DND-41 (cell line): ENCODE results near the gene ULK2.

Experiments
- ATAC-seq: fragments of 200-7000 bp; cut with Tn5 transposase; 3 replicates; pipeline ENCODE4 v1.9.1; 2021; ENCODE audit warnings: low read depth; ENCODE audit not compliant: insufficient read depth
- DNase-seq: peaks from one replicate; pipeline ENCODE4 v3.0.0-alpha.2; 2020
- H2AFZ ChIP-seq: 2 replicates; pipeline ENCODE4 v1.6.0; 2012; ENCODE audit warnings: low read depth, low read length
- H3K27ac ChIP-seq: 2 replicates; pipeline ENCODE4 v1.5.1; 2012; ENCODE audit warnings: low read length, inconsistent platforms
- H3K27me3 ChIP-seq: fragments of 200-600 bp; sonication (generic); 2 replicates; pipeline ENCODE4 v1.6.0; 2012; ENCODE audit warnings: low read length, mild to moderate bottlenecking, inconsistent platforms; ENCODE audit not compliant: insufficient read depth, poor library complexity
- H3K36me3 ChIP-seq: 2 replicates; pipeline ENCODE4 v1.5.1; 2012; ENCODE audit warnings: low read length, inconsistent platforms; ENCODE audit not compliant: insufficient read depth
- H3K4me1 ChIP-seq: 2 replicates; pipeline ENCODE4 v1.5.1; 2012; ENCODE audit warnings: mild to moderate bottlenecking, low read length; ENCODE audit not compliant: insufficient read depth
- H3K4me2 ChIP-seq: 2 replicates; pipeline ENCODE4 v1.6.0; 2012; ENCODE audit warnings: mild to moderate bottlenecking, moderate library complexity, low read length, inconsistent platforms; ENCODE audit not compliant: insufficient read depth
- H3K4me3 ChIP-seq, 2 experiments: fragments of 200-600 bp in 1 of 2; shearing (Covaris generic) in 1 of 2; 2 replicates each; pipeline ENCODE4 v1.5.1; 2012 to 2016; ENCODE audit warnings: inconsistent platforms in 2 of 2, low read length in 2 of 2, mild to moderate bottlenecking in 2 of 2, low read depth in 1 of 2, moderate library complexity in 1 of 2
- H3K79me2 ChIP-seq: 2 replicates; pipeline ENCODE4 v1.6.0; 2012; ENCODE audit warnings: low read length, inconsistent platforms; ENCODE audit not compliant: insufficient read depth
- H3K9ac ChIP-seq: 2 replicates; pipeline ENCODE4 v1.6.0; 2012; ENCODE audit warnings: low read depth, mild to moderate bottlenecking, inconsistent platforms, low read length, moderate library complexity
- H3K9me3 ChIP-seq: 2 replicates; pipeline ENCODE4 v1.5.1; 2012; ENCODE audit warnings: low read length, moderate library complexity, mild to moderate bottlenecking, inconsistent platforms; ENCODE audit not compliant: insufficient read depth, severe bottlenecking
- H4K20me1 ChIP-seq: 2 replicates; pipeline ENCODE4 v1.6.0; 2012; ENCODE audit warnings: low read length; ENCODE audit not compliant: insufficient read depth
- CTCF ChIP-seq: IDR thresholded peaks from 2 replicates; pipeline ENCODE4 v1.5.1; 2012; ENCODE audit warnings: borderline replicate concordance, low read length, moderate library complexity, mild to moderate bottlenecking; ENCODE audit not compliant: poor library complexity, severe bottlenecking; ENCODE audit errors: extremely low read depth
- EZH2 ChIP-seq: IDR thresholded peaks from 3 replicates; pipeline ENCODE4 v1.6.1; 2012; ENCODE audit warnings: borderline replicate concordance, low read depth, mild to moderate bottlenecking, moderate library complexity, low read length, inconsistent platforms; ENCODE audit not compliant: severe bottlenecking

ULK2 gene

GRCh38 chr17:19731626-19732025 is 136.1 kb downstream of the ULK2 start:
- Histone ChIP-seq H3K79me2 (no peaks in the 10 kb centered on the region), H3K4me3 (no peak overlapping the region), H3K4me1 (no peaks in the 10 kb centered on the region), H3K27me3 (peaks cover 6% of the 10 kb centered on the region), H3K9me3 (no peaks in the 10 kb centered on the region), H3K36me3 (no peaks in the 10 kb centered on the region), H3K9ac (no peak overlapping the region), H3K4me2 (no peak overlapping the region), H2AFZ (no peak overlapping the region), H3K27ac (no peak overlapping the region), H4K20me1 (no peaks in the 10 kb centered on the region)
- no peak for DNase-seq
- ATAC-seq, result no peak
- no peak for TF ChIP-seq CTCF
- no peak for TF ChIP-seq EZH2

GRCh38 chr17:19730843-19731242 is 136.9 kb downstream of the ULK2 start:
- TF ChIP-seq EZH2, result no peak
- TF ChIP-seq CTCF, result no peak
- Histone ChIP-seq H3K36me3 (no peaks in the 10 kb centered on the region), H3K79me2 (no peaks in the 10 kb centered on the region), H3K27ac (no peak overlapping the region), H3K4me1 (no peaks in the 10 kb centered on the region), H3K4me2 (no peak overlapping the region), H3K4me3 (no peak overlapping the region), H3K9me3 (no peaks in the 10 kb centered on the region), H4K20me1 (no peaks in the 10 kb centered on the region), H2AFZ (no peak overlapping the region), H3K9ac (no peak overlapping the region), H3K27me3 (peaks cover 6% of the 10 kb centered on the region)
- ATAC-seq, result no peak
- no peak for DNase-seq

GRCh38 chr17:19729900-19730299 is 137.8 kb downstream of the ULK2 start:
- no peak for ATAC-seq
- Histone ChIP-seq H3K4me2 (no peak overlapping the region), H3K79me2 (no peaks in the 10 kb centered on the region), H2AFZ (no peak overlapping the region), H3K9me3 (no peaks in the 10 kb centered on the region), H3K9ac (no peak overlapping the region), H3K27ac (no peak overlapping the region), H4K20me1 (no peaks in the 10 kb centered on the region), H3K4me1 (no peaks in the 10 kb centered on the region), H3K27me3 (peaks cover 6% of the 10 kb centered on the region), H3K4me3 (no peak overlapping the region), H3K36me3 (no peaks in the 10 kb centered on the region)
- no peak for TF ChIP-seq EZH2
- no peak for TF ChIP-seq CTCF
- no peak for DNase-seq

- no peak for DNase-seq
- no peak for TF ChIP-seq EZH2
- no peak for TF ChIP-seq CTCF
Observed at GRCh38 chr17:19728084-19728495, 139.6 kb downstream of the ULK2 start.

More at GRCh38 chr17:19728084-19728495, 139.6 kb downstream of the ULK2 start:
- Histone ChIP-seq H3K4me3 (no peak overlapping the region), H3K36me3 (no peaks in the 10 kb centered on the region), H3K9me3 (no peaks in the 10 kb centered on the region), H4K20me1 (no peaks in the 10 kb centered on the region), H3K9ac (no peak overlapping the region), H3K27me3 (peaks cover 6% of the 10 kb centered on the region), H3K4me2 (no peak overlapping the region), H3K27ac (no peak overlapping the region), H3K4me1 (no peaks in the 10 kb centered on the region), H3K79me2 (no peaks in the 10 kb centered on the region), H2AFZ (no peak overlapping the region)
- no peak for ATAC-seq
